Measurements from ENCODE around the gene SH2B3. TPM values are rescaled to one million over a fixed set of nuclear protein-coding genes. Genes with fewer than 3 reads are reported as not detected.

The SH2B3 gene
- total RNA-seq, 2 experiments from 2014 or later: 32.6 to 34.2 TPM

GRCh38 chr12:111446631-111447570 lies 41.2 kb downstream of the SH2B3 start:
- POLR2A ChIA-PET: interaction anchor here (5.4 kb wide), 1 partner anchor 41 kb away, joined by 91 read pairs; the partner anchor contains the start of gene SH2B3
- H3K9me3 Mint-ChIP-seq: no peaks in the 10 kb centered on the region
- peaks cover 56% of the 10 kb centered on the region for H3K36me3 Mint-ChIP-seq
- intact Hi-C loops (cut with micrococcal nuclease): loop anchor here (10.0 kb wide), 1 partner anchor 238 kb away; the partner anchor contains the start of genes ACAD10 and BRAP
- CTCF ChIA-PET: interaction anchor here (0.6 to 28.6 kb wide), 4 partner anchors 12 to 83 kb away, joined by 3 to 1161 read pairs (median 24); partner anchors contain the start of gene SH2B3
- no peak overlapping the region for H3K27ac Mint-ChIP-seq
- DNase-seq: no peak
- no peaks in the 10 kb centered on the region for H3K27me3 Mint-ChIP-seq
- no peak overlapping the region for H3K4me3 Mint-ChIP-seq
- peaks cover 81% of the 10 kb centered on the region for H3K4me1 Mint-ChIP-seq (ENCODE audit: low read depth)

- ChIA-PET CTCF (interaction anchor here (4.8 to 28.6 kb wide), 3 partner anchors 13 to 43 kb away, joined by 32 to 1161 read pairs (median 44); partner anchors contain the start of gene SH2B3), POLR2A (interaction anchor here (1.4 to 5.4 kb wide), 2 partner anchors 9 to 41 kb away, joined by 3 to 91 read pairs; partner anchors contain the start of gene SH2B3)
- H3K9me3 Mint-ChIP-seq: no peaks in the 10 kb centered on the region
- peaks cover 56% of the 10 kb centered on the region for H3K36me3 Mint-ChIP-seq
- no peak for DNase-seq
- intact Hi-C loops (cut with micrococcal nuclease): loop anchor here (10.0 kb wide), 1 partner anchor 237 kb away; the partner anchor contains the start of genes ACAD10 and BRAP
- no peaks in the 10 kb centered on the region for H3K27me3 Mint-ChIP-seq
- no peak overlapping the region for H3K27ac Mint-ChIP-seq
- H3K4me1 Mint-ChIP-seq (ENCODE audit: low read depth): peaks cover 72% of the 10 kb centered on the region
- no peak overlapping the region for H3K4me3 Mint-ChIP-seq
These were observed 42.0 kb downstream of the SH2B3 start for GRCh38 chr12:111447571-111448265.

- no peak overlapping the region for H3K4me3 Mint-ChIP-seq
- H3K27ac Mint-ChIP-seq: no peak overlapping the region
- H3K9me3 Mint-ChIP-seq: no peaks in the 10 kb centered on the region
- intact Hi-C loops (cut with micrococcal nuclease): loop anchor here (10.0 kb wide), 1 partner anchor 236 kb away; the partner anchor contains the start of genes ACAD10 and BRAP
- H3K27me3 Mint-ChIP-seq: no peaks in the 10 kb centered on the region
- POLR2A ChIA-PET: interaction anchor here (1.0 to 1.7 kb wide), 3 partner anchors 9 to 42 kb away, joined by 3 to 6 read pairs (median 4); no protein-coding TSS in a partner anchor
- H3K4me1 Mint-ChIP-seq (ENCODE audit: low read depth): peaks cover 66% of the 10 kb centered on the region
- H3K36me3 Mint-ChIP-seq: peaks cover 52% of the 10 kb centered on the region
- CTCF ChIA-PET: interaction anchor here (1.2 to 28.6 kb wide), 4 partner anchors 13 to 44 kb away, joined by 4 to 1161 read pairs (median 38); partner anchors contain the start of gene SH2B3
- no peak for DNase-seq
These were observed 42.6 kb downstream of the SH2B3 start for GRCh38 chr12:111448266-111448830.

DNA sequence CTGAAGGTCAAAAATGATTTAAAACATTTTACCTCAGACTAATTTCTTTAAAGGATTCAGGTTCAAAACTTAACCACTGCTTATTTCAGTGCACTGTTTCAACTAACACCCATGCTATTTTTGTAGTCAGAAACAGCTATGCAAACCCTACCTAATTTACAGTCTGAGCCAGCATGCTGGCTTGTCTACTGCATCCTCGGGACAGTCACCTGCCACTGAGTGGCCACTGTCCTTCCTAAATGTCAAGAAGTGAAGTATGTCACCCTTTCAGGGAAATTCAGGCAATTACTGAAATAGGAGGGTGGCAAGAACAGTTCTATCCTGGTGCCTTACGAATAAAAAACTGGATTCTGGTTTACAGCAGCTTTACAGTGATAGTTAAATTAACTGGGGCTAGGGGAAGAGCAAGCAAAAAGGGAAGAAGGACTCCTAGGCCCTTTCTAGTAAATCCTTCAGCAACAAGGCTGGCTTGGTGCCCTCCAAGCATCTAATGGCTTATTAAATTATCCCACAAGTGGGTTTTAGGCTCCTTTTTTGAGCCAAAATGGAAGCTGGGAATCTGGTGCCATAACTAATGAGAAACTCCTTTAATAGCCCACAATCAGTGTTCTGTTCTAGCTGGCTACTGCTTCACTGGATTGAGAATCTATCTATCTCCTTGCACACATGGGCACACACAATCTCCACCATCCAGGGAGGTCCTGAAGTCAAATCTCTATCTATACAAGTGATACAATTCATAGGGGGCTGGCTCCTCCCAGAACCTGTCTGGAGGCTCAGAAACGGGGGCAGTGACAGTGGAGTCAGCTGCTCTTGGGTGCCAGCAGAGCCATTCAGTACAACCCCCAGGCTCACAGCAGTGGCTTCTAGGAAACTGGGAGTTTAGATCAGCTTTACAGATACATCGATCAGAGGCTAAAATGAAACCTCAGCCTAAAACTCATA lies 43.4 kb downstream of the SH2B3 start:
- Mint-ChIP-seq H3K4me3 (no peak overlapping the region), H3K4me1 (ENCODE audit: low read depth) (peaks cover 58% of the 10 kb centered on the region), H3K27me3 (no peaks in the 10 kb centered on the region), H3K36me3 (peaks cover 51% of the 10 kb centered on the region), H3K9me3 (no peaks in the 10 kb centered on the region), H3K27ac (peak overlapping the region; percentile 69)
- CTCF ChIA-PET: interaction anchor here (1.1 to 28.6 kb wide), 6 partner anchors 14 to 79 kb away, joined by 3 to 1161 read pairs (median 18); partner anchors contain the start of gene SH2B3
- intact Hi-C loops (cut with micrococcal nuclease): loop anchor here (10.0 kb wide), 1 partner anchor 236 kb away; the partner anchor contains the start of genes ACAD10 and BRAP
- POLR2A ChIA-PET: interaction anchor here (1.0 to 1.7 kb wide), 3 partner anchors 8 to 42 kb away, joined by 3 to 6 read pairs (median 4); no protein-coding TSS in a partner anchor
- DNase-seq: no peak

DNA sequence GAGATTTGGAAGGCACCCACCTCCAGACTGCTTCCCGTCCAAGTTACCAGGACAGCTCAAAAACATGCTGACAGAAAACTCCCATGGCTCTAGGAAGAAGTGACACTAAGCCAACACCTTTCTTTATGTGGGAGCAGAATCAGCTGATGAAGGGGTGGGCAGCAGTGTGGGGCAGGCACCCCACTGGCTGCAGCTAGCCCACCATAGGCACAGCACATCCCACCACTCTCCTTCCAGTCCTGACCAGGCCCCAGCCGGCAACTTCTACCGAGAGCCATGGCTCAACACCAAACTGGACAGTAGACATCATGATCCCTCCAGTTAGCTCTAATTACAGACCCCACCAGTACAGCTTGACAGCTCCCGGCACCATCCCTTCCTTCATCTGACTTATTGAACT lies 45.0 kb downstream of the SH2B3 start:
- peaks cover 50% of the 10 kb centered on the region for H3K4me1 Mint-ChIP-seq (ENCODE audit: low read depth)

GRCh38 chr12:111451232-111451631 lies 45.5 kb downstream of the SH2B3 start:
- intact Hi-C loops (cut with micrococcal nuclease): loop anchor here (1.0 to 5.0 kb wide), 3 partner anchors 48 to 76 kb away; no protein-coding TSS in a partner anchor
- peaks cover 47% of the 10 kb centered on the region for H3K4me1 Mint-ChIP-seq (ENCODE audit: low read depth)

More for the DNA sequence above, 45.0 kb downstream of the SH2B3 start:
- Mint-ChIP-seq H3K36me3 (peaks cover 57% of the 10 kb centered on the region), H3K27me3 (no peaks in the 10 kb centered on the region), H3K4me3 (no peak overlapping the region), H3K27ac (peak overlapping the region; percentile 16), H3K9me3 (no peaks in the 10 kb centered on the region)
- CTCF ChIA-PET: interaction anchor here (0.6 to 28.6 kb wide), 15 partner anchors 11 to 266 kb away, joined by 3 to 1161 read pairs (median 9); partner anchors contain the start of gene SH2B3
- POLR2A ChIA-PET: interaction anchor here (1.6 kb wide), 2 partner anchors 46 to 54 kb away, joined by 6 to 12 read pairs; no protein-coding TSS in a partner anchor
- intact Hi-C loops (cut with micrococcal nuclease): loop anchor here (1.0 to 5.0 kb wide), 3 partner anchors 47 to 77 kb away; no protein-coding TSS in a partner anchor
- DNase-seq: no peak

GRCh38 chr12:111451649-111452129 lies 46.0 kb downstream of the SH2B3 start:
- Mint-ChIP-seq H3K27ac (peak overlapping the region; percentile 4), H3K27me3 (no peaks in the 10 kb centered on the region), H3K4me1 (ENCODE audit: low read depth) (peaks cover 42% of the 10 kb centered on the region), H3K4me3 (no peak overlapping the region), H3K36me3 (peaks cover 56% of the 10 kb centered on the region), H3K9me3 (no peaks in the 10 kb centered on the region)
- intact Hi-C loops (cut with micrococcal nuclease): loop anchor here (1.0 to 5.0 kb wide), 3 partner anchors 48 to 76 kb away; no protein-coding TSS in a partner anchor
- ChIA-PET CTCF (interaction anchor here (0.6 to 28.6 kb wide), 48 partner anchors 8 to 1465 kb away, joined by 3 to 1161 read pairs (median 5); partner anchors contain the start of genes ACAD10, BRAP, PHETA1 and SH2B3), POLR2A (interaction anchor here (0.8 to 1.6 kb wide), 4 partner anchors 41 to 58 kb away, joined by 3 to 12 read pairs (median 6); no protein-coding TSS in a partner anchor)
- DNase-seq: no peak

More at GRCh38 chr12:111451232-111451631, 45.5 kb downstream of the SH2B3 start:
- no peak overlapping the region for H3K4me3 Mint-ChIP-seq
- ChIA-PET CTCF (interaction anchor here (0.6 to 28.6 kb wide), 35 partner anchors 7 to 362 kb away, joined by 3 to 1161 read pairs (median 5); partner anchors contain the start of genes ACAD10, BRAP and SH2B3), POLR2A (interaction anchor here (1.0 to 1.6 kb wide), 4 partner anchors 40 to 57 kb away, joined by 3 to 12 read pairs (median 6); no protein-coding TSS in a partner anchor)
- peaks cover 59% of the 10 kb centered on the region for H3K36me3 Mint-ChIP-seq
- no peaks in the 10 kb centered on the region for H3K9me3 Mint-ChIP-seq
- no peaks in the 10 kb centered on the region for H3K27me3 Mint-ChIP-seq
- no peak for DNase-seq
- no peak overlapping the region for H3K27ac Mint-ChIP-seq

DNA sequence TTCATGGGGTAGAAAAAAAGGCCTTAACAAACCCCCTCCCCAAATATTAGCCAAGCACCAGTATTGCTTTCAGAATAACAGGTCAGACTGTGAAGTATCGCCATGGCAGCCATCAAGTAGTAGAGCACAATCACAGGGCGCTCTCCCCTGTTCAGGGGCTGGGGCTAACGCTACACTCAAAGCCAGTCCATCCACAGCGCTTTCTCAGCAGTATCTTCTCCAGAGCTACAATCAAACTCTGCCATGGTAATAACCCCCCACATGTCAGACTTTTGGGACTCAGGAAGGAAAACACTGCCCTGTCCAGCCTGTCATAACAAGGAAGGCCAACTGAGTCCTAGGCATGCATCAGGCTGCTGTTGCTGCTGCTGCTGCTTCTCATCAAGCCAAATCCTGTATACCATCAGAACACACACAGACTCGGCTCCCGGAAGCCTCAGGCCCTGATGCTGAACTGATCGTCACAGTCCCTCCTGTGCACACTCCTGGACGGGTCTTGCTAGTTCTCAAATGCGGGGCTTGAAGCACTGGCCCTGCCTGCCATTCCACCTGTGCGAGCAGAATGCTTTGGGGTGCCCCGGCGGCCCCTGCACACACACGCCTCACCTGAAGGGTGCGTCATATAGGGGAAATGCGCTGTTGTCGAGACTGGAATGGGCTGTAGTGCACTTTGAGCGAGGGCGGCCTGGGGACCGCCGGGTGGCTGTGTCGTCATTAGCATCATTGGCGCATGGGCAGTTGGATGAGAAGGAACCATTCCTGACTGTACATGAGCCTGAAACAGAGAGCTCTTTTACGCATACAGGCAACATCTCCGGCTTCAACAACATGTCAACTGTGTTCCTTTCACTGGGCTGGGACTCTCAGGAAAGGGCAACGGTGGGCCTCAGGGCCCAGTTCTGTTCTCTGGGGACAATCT lies 47.6 kb downstream of the SH2B3 start:
- H3K27ac Mint-ChIP-seq: no peak overlapping the region
- POLR2A ChIA-PET: no interaction called here
- intact Hi-C loops (cut with micrococcal nuclease): loop anchor here (5.0 kb wide), 1 partner anchor 74 kb away; no protein-coding TSS in a partner anchor
- no peaks in the 10 kb centered on the region for H3K27me3 Mint-ChIP-seq
- H3K4me1 Mint-ChIP-seq (ENCODE audit: low read depth): peaks cover 36% of the 10 kb centered on the region
- no peak for DNase-seq
- CTCF ChIA-PET: interaction anchor here (1.6 to 28.6 kb wide), 4 partner anchors 8 to 122 kb away, joined by 3 to 1161 read pairs (median 29); partner anchors contain the start of gene SH2B3
- H3K4me3 Mint-ChIP-seq: no peak overlapping the region
- peaks cover 43% of the 10 kb centered on the region for H3K36me3 Mint-ChIP-seq
- H3K9me3 Mint-ChIP-seq: no peaks in the 10 kb centered on the region

DNA sequence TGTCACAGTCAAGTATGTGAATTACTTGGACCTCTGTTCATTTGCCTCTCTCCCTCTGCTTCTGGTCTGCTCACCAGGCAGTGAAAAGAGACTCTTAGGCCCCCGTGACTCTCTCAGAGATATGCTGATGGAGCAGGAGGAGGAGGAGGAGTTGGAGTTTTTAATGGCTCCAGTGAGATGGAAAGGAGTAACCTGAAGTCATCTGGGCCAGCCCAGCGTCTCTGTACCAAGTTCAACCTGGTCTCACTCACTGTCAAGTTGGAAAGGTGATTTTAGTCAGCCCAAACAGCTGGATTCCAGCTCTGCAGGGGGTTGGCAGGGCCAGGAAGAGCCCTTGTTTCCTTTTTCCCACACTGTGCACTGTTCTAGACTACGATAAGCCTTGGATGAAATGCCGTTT lies 48.6 kb downstream of the SH2B3 start:
- Mint-ChIP-seq H3K4me3 (no peak overlapping the region), H3K27ac (no peak overlapping the region), H3K9me3 (no peaks in the 10 kb centered on the region), H3K4me1 (ENCODE audit: low read depth) (peaks cover 30% of the 10 kb centered on the region), H3K36me3 (peaks cover 36% of the 10 kb centered on the region), H3K27me3 (no peaks in the 10 kb centered on the region)
- ChIA-PET CTCF (interaction anchor here (1.3 to 28.6 kb wide), 3 partner anchors 9 to 50 kb away, joined by 3 to 1161 read pairs (median 3); partner anchors contain the start of gene SH2B3), POLR2A (interaction anchor here (0.8 to 1.0 kb wide), 2 partner anchors 10 to 20 kb away, joined by 3 read pairs; no protein-coding TSS in a partner anchor)
- intact Hi-C loops (cut with micrococcal nuclease): loop anchor here (5.0 kb wide), 1 partner anchor 73 kb away; no protein-coding TSS in a partner anchor
- no peak for DNase-seq
